Measurements from ENCODE around the gene SV2A.
"Not testable (repeated sequence)": the region's sequence is repeated elsewhere in the genome, so short reads cannot be mapped to it uniquely, and the experiment has no call there.

Gene SV2A

GRCh38 chr1:149886121-149886395, 31.6 kb downstream of the SV2A start:
- DNase-seq, result not testable (repeated sequence)

- peak; percentile 96 for DNase-seq
Observed at GRCh38 chr1:149885339-149886120, 32.1 kb downstream of the SV2A start.

DNA sequence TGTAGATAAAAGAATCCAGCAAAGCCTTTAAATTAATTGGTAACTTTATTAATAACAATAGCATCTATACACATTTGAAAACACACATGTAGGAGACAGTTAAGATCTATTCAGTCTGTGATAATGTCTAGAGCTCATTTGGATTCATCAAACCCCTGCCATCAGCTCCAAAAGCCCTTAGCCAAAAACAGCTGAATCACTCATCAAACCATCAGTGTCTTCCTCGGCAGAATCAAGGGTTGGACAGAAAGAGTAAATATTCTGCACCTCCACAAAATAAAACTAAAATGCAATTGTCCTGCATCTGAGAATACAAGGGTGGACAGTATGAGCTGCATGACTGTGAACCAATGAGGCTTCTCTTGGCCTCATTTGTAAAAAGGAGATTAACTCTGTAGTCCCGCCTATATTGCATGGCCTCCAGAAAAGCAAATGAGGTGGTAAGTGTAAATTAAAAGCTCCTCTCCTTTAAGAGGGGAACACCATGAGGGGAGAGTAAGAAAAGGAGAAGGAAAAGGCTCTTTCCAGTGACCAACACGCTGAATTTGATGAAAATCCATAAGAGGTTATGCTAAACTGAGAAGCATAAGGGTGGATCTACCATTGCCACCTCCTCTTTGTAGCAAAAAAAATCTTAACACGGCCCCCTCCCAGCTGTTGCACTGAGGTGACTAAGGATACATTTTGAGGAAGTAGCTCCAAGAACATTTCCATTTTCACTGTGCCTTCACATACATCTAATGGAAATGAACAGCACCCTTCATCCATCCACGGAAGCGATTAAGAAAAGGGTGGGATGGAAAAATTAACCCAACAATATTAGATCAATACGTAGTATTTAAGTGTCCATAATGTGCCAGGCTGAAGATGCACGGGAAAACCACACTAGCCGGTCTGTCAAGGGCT, 33.0 kb downstream of the SV2A start:
- DNase-seq, result peak; percentile 90

DNA sequence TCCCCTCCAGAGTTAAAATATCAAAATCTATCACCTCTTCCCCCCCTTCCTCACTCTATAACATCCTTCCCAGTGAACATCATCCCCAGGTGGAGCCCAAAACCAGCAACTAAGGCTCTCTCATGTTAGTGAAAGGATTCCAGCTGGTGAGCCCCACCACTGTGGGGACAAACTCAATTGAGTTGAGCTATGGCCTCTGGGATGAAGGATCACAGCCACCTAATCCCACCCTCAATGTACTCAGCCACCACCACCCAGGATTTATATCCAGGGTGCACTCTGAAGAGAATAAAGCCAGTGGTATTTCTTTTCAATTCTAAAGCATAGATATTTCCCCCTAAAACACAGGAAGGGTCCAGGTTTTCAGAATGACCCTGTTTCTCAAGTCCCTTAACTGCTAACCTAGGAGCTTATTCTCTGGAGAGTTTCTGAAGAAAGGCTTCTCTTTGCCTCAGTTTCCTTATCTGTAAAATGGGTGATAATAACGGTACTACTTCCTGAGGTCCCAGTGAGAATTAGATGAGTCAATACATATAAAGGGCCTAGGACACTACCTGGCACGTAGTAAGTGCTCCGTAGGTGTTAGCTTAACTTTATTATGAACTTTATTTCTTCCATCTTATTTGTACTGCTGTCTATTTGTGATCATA, 33.9 kb downstream of the SV2A start:
- no peak for DNase-seq

DNA sequence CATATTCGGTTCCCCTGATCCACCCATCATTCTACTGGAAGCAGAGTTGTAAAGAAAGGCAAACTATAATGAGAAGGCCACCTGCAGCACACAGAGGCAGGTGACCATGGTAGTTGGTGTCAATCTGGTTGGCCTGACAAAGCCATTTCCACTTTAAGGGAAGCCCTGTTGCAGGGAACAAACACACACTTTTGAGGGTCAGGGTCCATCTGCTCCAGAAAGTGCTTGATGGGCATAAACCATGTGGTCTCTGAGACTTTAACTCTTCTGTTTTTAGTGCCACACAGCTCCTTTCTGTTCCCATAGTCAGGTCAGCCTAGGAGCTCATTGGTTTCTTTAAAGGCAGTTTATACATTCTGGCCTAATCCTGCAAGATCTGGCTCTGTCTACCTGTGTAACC, 35.8 kb downstream of the SV2A start:
- DNase-seq, result no peak

GRCh38 chr1:149879556-149879955, 38.1 kb downstream of the SV2A start:
- DNase-seq, result no peak

DNA sequence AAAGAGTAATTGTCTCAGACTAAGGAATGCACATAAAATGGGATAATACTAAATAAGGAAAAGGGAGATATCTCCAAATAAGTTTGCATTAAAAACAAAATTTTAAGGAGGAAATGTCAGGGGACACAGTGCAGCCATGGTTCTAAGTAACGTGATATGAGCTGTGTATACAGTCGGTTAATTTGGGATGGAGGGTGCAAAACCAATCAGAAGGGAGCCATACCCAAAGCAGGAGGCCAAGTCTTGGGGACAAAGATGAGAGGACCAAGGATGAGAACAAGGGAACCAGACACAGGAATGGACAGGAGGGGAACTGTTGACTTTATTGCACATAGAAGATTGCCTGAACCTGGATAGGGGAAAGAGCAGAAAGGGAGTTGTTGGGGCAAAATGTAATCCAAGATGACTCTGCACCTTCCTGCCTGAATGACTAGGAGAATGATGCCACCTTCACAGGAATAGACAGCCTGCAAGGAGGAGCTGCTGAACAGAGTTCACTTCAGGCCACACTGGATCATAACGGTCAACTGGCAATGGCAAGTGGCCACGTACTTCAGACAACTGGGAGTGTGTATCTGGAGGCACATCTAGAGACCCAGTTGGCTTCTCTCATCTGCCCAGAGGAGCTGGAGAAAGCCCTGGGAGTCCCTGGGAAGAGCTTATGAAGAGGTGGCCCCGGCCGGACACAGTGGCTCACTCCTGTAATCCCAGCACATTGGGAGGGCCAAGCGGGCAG, 40.3 kb downstream of the SV2A start:
- no peak for DNase-seq

DNA sequence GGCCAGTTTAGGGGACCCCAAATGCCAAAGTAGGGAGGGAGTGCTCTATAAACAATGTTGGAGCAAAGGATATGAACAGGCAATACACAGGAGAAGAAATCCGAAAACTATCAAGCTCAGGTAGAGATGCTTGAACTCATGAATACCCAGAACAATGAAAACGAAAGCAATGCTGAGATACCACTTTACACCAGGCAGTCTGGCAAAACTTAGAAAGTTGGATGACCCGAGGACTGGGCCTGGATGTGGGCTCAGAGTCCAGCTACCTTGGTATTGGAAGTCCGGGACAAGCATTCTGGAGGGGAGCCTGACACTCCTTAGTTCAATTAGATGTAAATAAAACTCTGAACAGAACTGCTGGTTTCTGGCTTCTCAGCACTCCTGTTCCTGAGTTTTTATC, 44.6 kb downstream of the SV2A start:
- DNase-seq, result not testable (repeated sequence)

- not testable (repeated sequence) for DNase-seq
Observed at GRCh38 chr1:149866887-149867286, 50.8 kb downstream of the SV2A start.

- not testable (repeated sequence) for DNase-seq
Observed at GRCh38 chr1:149861497-149862054, 56.1 kb downstream of the SV2A start.

- not testable (repeated sequence) for DNase-seq
Observed at GRCh38 chr1:149860684-149861496, 56.8 kb downstream of the SV2A start.

- not testable (repeated sequence) for DNase-seq
Observed at GRCh38 chr1:149860271-149860670, 57.4 kb downstream of the SV2A start.
